AG04450 (cell line): ENCODE data around the gene ELK4. TPM values are rescaled to one million over a fixed set of nuclear protein-coding genes. Genes with fewer than 3 reads are reported as not detected.

ENCODE experiments used
- CTCF ChIA-PET: fragments of 300-600, 350-600 bp; formaldehyde crosslinking; extraction: SDS; loops from one replicate; lab custom pipeline; 2022; ENCODE audit warnings: antibody characterized with exemption, inconsistent platforms; lab: Charles Lee
- POLR2A ChIA-PET: fragments of 350-600 bp; formaldehyde crosslinking; extraction: SDS; loops from one replicate; lab custom pipeline; 2021; ENCODE audit warnings: antibody characterized with exemption, inconsistent platforms; lab: Yijun Ruan, JAX
- DNase-seq: peaks from one replicate; pipeline ENCODE4 v3.0.0-alpha.2; 2011; ENCODE audit warnings: low read depth, low spot score
- H3K27ac ChIP-seq: one replicate; pipeline ENCODE4 v1.5.1; 2012; ENCODE audit warnings: low read depth, low read length, control low read depth
- H3K27me3 ChIP-seq: one replicate; pipeline ENCODE4 v1.6.0; 2012; ENCODE audit warnings: low read length; ENCODE audit not compliant: control insufficient read depth, insufficient read depth
- H3K4me3 ChIP-seq: 2 replicates; pipeline ENCODE4 v1.5.1; 2011; ENCODE audit warnings: mild to moderate bottlenecking, low read depth, low read length, control low read depth
- H3K9me3 ChIP-seq: 2 replicates; pipeline ENCODE4 v1.5.1; 2012; ENCODE audit warnings: low read length; ENCODE audit not compliant: control insufficient read depth, insufficient read depth
- polyA plus RNA-seq: library from polyadenylated mRNA; depleted of rRNA; stranded (reverse); fragments of >200 nt; gene quantifications from 2 replicates; pipeline ENCODE4 v1.2.3, GENCODE V29; 2011
- TF ChIP-seq, protein P1 (sequence below): IDR thresholded peaks from 2 replicates; pipeline ENCODE4 v1.5.1; 2011; ENCODE audit warnings: low read depth, low read length, control low read depth, inconsistent platforms

ELK4 gene
- polyA plus RNA-seq, 1 experiment: 8.6 TPM

DNA sequence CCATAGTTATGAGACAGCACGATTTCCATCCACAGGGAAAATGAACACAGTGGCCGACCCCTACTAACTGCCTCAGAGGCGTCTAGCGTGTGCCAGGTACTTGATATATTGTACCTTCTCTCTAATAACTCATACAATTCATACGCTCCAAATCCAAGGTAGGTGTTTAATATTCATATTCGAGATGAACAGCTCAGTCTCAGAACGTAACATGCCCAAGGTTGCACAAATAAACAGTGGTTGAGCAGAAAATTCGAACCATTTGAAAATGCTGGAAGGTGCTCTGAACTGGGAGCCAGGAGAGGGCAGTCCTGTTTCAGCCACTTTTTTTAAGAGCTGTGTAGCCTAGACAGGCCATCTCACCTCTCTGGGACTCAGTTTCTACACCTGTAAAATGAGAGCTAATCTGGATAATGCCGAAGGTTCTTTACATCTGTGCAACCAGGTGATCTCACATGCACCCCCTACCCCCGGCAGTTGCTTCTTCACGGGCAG lies 40.6 kb upstream of the ELK4 start:
- ChIA-PET CTCF (interaction anchor here (1.8 kb wide), 1 partner anchor 13 kb away, joined by 6 read pairs; no protein-coding TSS in a partner anchor), POLR2A (no interaction called here)
- TF ChIP-seq, protein P1, sequence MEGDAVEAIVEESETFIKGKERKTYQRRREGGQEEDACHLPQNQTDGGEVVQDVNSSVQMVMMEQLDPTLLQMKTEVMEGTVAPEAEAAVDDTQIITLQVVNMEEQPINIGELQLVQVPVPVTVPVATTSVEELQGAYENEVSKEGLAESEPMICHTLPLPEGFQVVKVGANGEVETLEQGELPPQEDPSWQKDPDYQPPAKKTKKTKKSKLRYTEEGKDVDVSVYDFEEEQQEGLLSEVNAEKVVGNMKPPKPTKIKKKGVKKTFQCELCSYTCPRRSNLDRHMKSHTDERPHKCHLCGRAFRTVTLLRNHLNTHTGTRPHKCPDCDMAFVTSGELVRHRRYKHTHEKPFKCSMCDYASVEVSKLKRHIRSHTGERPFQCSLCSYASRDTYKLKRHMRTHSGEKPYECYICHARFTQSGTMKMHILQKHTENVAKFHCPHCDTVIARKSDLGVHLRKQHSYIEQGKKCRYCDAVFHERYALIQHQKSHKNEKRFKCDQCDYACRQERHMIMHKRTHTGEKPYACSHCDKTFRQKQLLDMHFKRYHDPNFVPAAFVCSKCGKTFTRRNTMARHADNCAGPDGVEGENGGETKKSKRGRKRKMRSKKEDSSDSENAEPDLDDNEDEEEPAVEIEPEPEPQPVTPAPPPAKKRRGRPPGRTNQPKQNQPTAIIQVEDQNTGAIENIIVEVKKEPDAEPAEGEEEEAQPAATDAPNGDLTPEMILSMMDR: no peak
- Histone ChIP-seq H3K4me3 (no peak overlapping the region), H3K27ac (no peak overlapping the region), H3K9me3 (no peaks in the 10 kb centered on the region), H3K27me3 (no peaks in the 10 kb centered on the region)
- DNase-seq: no peak

DNA sequence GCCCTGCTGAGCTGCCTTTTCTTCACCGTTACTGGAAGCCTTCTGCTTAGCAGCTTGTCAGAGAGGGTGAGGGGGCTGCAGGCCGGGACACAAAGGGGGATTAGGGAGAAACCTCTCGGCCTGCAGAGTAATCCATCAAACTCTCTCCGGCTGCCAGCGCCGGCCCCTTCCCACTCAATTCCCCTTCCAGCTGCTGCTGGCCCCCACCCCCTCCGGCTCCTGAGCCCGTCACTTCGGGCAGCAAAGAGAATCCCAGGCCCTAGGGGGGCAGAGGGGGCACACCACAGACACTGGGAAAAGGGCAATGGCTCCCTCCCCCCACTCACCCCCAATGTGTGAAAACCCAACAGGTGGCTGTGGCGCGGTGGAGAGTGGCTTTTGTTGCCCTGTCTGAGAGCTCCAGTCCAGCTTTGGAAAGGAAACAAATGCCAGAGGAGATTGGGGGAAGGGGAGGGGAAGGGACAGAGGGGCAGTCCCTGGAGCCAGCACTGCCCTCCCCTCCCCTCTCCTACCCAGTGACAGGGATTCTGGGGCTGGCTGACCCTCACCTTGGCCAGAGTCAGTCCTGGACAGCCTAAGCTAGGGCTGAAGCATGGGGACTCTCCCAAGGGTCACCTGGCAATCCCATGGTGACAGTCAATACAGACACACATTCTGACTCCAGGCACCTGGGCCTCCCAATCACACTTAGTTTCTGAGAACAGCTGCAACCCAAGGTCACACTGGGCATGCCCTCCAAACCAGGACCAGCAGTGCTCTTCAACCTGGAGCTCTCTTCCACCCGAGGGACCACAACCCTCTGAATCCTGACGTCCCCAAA lies 39.0 kb upstream of the ELK4 start:
- Histone ChIP-seq H3K27ac (no peak overlapping the region), H3K9me3 (no peaks in the 10 kb centered on the region), H3K4me3 (no peak overlapping the region), H3K27me3 (no peaks in the 10 kb centered on the region)
- CTCF ChIA-PET: interaction anchor here (0.8 to 6.9 kb wide), 5 partner anchors 13 to 307 kb away, joined by 3 to 60 read pairs (median 4); no protein-coding TSS in a partner anchor
- POLR2A ChIA-PET: no interaction called here
- TF ChIP-seq, protein P1: no peak
- no peak for DNase-seq

DNA sequence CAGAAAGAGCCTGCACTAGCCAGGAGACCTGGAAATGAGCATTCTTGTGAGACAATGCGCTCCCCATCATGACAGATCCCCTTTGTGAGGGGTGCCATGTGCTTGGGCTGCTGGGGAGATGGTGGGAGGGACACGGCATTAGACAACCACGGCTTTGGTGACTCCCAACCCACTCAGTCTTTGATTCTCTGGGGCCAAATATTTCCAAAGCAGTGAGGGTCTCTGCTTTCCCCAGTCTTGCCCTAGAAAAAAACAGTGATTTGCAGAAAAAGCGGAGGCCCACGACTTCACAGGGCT lies 38.3 kb upstream of the ELK4 start:
- Histone ChIP-seq H3K27ac (no peak overlapping the region), H3K4me3 (no peak overlapping the region), H3K9me3 (no peaks in the 10 kb centered on the region), H3K27me3 (no peaks in the 10 kb centered on the region)
- ChIA-PET POLR2A (no interaction called here), CTCF (interaction anchor here (1.3 to 6.9 kb wide), 2 partner anchors 13 to 307 kb away, joined by 4 to 60 read pairs; no protein-coding TSS in a partner anchor)
- TF ChIP-seq, protein P1: no peak
- DNase-seq: no peak

DNA sequence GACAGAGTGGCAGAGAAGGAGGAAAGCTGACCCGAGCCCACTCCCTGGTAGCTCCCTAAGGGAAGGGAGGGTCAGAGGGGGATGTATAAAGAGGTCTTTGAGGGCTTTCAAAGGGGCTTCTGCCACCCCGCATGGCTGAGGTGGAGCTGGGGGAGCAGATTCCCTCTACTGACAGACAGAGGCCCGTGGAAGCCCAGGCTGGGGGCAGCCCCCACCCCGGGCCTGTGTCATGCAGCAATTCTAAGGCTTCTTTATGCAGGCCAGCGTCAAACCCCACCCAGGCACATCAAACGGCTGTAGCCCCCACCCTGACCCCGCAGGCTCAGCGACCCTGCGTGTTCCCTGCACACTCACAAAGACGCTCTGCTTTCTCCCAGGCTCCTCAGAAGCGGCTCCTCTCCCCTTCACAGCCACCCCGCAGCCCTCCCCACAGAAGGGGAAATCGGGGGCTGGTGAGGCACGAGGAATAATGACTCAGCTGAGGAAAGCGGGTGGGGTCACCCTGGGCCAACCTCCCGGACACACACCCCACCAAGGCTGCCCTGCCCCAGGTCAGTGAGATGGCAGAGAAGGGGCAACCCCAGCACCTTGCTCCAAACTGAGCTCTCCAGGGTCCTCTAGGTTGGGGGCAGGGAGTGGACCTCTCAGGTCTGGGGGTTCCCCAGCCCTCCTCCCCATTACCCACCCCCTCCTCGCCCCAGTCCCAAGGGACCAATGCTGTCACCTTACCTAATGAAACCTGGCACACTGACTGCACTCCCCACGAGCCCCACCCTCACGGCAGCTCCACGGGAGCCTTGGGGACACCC lies 37.7 kb upstream of the ELK4 start:
- ChIA-PET CTCF (interaction anchor here (1.3 to 6.9 kb wide), 3 partner anchors 12 to 307 kb away, joined by 4 to 60 read pairs (median 4); no protein-coding TSS in a partner anchor), POLR2A (no interaction called here)
- no peak overlapping the region for H3K27ac ChIP-seq
- H3K9me3 ChIP-seq: no peaks in the 10 kb centered on the region
- TF ChIP-seq, protein P1: no peak
- H3K4me3 ChIP-seq: no peak overlapping the region
- no peaks in the 10 kb centered on the region for H3K27me3 ChIP-seq
- no peak for DNase-seq

DNA sequence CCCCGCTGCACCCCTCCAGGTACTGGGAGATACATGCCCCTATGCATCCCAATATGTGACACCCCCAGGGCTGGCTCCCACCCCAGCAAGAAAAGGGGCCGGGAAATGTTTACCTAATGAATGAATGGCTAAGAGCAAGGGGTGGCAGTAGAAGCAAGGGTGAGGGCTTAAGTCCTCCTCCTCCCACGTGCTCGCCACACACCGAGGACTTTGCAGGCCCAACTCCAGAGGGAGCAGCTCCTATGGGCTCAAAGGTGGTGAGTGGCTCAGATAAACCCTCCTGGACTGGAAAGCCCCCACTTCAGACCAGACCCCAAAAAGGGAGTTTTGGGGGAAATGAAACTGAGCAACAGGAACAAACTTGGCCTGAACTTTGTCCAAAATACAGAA lies 37.1 kb upstream of the ELK4 start:
- DNase-seq: no peak
- no peaks in the 10 kb centered on the region for H3K9me3 ChIP-seq
- TF ChIP-seq, protein P1: no peak
- H3K27me3 ChIP-seq: no peaks in the 10 kb centered on the region
- no peak overlapping the region for H3K27ac ChIP-seq
- ChIA-PET POLR2A (no interaction called here), CTCF (interaction anchor here (1.3 to 6.9 kb wide), 2 partner anchors 12 to 43 kb away, joined by 4 to 60 read pairs; no protein-coding TSS in a partner anchor)
- H3K4me3 ChIP-seq: no peak overlapping the region
